Measurements from ENCODE around the gene FOXR1. TPM values are rescaled to one million over a fixed set of nuclear protein-coding genes. Genes with fewer than 3 reads are reported as not detected.

The FOXR1 gene
- total RNA-seq, 1 experiment from 2014 or later = not detected

DNA sequence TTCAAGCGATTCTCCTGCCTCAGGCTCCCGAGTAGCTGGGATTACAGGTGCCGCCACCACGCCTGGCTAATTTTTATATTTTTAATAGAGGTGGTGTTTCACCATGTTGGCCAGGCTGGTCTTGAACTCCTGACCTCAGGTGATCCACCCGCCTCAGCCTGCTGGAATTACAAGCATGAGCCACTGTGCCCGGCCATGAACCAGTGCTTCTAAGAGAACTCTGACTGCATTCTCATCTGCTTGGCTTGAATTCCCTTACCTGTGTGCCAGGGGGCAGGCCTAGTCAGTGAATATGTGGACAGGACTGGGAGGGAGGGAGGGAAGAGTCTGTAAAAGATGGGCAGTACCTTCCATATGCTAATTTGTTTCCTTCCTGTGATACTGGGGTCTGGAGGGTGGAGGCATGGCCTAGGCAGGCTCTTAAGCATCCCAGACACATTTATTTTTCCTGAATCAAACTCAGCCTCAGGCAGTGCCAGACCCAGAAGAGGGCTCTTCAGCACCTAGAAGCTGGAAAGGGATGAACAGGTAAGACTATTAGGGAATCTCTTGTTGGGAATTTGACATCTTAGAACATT, 40.0 kb downstream of the FOXR1 start:
- CTCF ChIA-PET = interaction anchor here (1.1 kb wide), 1 partner anchor 14 kb away, joined by 3 read pairs; the partner anchor contains the start of gene CENATAC
- POLR2A ChIA-PET = no interaction called here
- H3K27ac Mint-ChIP-seq = 0 out of 2 replicates have a peak overlapping the region, but pooled peaks have one; percentile 68
- H3K27me3 Mint-ChIP-seq (ENCODE audit: low read depth) = no peaks in the 10 kb centered on the region
- H3K4me3 Mint-ChIP-seq = no peak overlapping the region
- ATAC-seq (peak; percentile 41), DNase-seq (ENCODE audit: low spot score) (no peak)
- no peak for TF ChIP-seq ZNF232 (CRISPR knock-in tag; IDR thresholded peaks at IDR 0.05)
- no peak for TF ChIP-seq TCF7 (CRISPR knock-in tag; IDR thresholded peaks at IDR 0.05; ENCODE audit: low read depth)
- TF ChIP-seq, protein P1, sequence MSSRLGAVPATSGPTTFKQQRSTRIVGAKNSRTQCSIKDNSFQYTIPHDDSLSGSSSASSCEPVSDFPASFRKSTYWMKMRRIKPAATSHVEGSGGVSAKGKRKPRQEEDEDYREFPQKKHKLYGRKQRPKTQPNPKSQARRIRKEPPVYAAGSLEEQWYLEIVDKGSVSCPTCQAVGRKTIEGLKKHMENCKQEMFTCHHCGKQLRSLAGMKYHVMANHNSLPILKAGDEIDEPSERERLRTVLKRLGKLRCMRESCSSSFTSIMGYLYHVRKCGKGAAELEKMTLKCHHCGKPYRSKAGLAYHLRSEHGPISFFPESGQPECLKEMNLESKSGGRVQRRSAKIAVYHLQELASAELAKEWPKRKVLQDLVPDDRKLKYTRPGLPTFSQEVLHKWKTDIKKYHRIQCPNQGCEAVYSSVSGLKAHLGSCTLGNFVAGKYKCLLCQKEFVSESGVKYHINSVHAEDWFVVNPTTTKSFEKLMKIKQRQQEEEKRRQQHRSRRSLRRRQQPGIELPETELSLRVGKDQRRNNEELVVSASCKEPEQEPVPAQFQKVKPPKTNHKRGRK (CRISPR knock-in tag; IDR thresholded peaks at IDR 0.05; ENCODE audit: borderline replicate concordance) = no peak
- TF ChIP-seq, protein P2, sequence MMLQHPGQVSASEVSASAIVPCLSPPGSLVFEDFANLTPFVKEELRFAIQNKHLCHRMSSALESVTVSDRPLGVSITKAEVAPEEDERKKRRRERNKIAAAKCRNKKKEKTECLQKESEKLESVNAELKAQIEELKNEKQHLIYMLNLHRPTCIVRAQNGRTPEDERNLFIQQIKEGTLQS (CRISPR knock-in tag; conservative IDR thresholded peaks at IDR 0.05) = no peak
- TF ChIP-seq, protein P3, sequence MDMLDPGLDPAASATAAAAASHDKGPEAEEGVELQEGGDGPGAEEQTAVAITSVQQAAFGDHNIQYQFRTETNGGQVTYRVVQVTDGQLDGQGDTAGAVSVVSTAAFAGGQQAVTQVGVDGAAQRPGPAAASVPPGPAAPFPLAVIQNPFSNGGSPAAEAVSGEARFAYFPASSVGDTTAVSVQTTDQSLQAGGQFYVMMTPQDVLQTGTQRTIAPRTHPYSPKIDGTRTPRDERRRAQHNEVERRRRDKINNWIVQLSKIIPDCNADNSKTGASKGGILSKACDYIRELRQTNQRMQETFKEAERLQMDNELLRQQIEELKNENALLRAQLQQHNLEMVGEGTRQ (CRISPR knock-in tag; IDR thresholded peaks at IDR 0.05) = no peak
- TF ChIP-seq, protein P4, sequence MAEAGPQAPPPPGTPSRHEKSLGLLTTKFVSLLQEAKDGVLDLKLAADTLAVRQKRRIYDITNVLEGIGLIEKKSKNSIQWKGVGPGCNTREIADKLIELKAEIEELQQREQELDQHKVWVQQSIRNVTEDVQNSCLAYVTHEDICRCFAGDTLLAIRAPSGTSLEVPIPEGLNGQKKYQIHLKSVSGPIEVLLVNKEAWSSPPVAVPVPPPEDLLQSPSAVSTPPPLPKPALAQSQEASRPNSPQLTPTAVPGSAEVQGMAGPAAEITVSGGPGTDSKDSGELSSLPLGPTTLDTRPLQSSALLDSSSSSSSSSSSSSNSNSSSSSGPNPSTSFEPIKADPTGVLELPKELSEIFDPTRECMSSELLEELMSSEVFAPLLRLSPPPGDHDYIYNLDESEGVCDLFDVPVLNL (CRISPR knock-in tag; IDR thresholded peaks at IDR 0.05; ENCODE audit: borderline replicate concordance, low read depth) = no peak
- TF ChIP-seq SMAD3 (CRISPR knock-in tag; IDR thresholded peaks at IDR 0.05; ENCODE audit: borderline replicate concordance) = no peak
- TF ChIP-seq, protein P5, sequence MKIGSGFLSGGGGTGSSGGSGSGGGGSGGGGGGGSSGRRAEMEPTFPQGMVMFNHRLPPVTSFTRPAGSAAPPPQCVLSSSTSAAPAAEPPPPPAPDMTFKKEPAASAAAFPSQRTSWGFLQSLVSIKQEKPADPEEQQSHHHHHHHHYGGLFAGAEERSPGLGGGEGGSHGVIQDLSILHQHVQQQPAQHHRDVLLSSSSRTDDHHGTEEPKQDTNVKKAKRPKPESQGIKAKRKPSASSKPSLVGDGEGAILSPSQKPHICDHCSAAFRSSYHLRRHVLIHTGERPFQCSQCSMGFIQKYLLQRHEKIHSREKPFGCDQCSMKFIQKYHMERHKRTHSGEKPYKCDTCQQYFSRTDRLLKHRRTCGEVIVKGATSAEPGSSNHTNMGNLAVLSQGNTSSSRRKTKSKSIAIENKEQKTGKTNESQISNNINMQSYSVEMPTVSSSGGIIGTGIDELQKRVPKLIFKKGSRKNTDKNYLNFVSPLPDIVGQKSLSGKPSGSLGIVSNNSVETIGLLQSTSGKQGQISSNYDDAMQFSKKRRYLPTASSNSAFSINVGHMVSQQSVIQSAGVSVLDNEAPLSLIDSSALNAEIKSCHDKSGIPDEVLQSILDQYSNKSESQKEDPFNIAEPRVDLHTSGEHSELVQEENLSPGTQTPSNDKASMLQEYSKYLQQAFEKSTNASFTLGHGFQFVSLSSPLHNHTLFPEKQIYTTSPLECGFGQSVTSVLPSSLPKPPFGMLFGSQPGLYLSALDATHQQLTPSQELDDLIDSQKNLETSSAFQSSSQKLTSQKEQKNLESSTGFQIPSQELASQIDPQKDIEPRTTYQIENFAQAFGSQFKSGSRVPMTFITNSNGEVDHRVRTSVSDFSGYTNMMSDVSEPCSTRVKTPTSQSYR (CRISPR knock-in tag; IDR thresholded peaks at IDR 0.05) = no peak
- no peak for TF ChIP-seq EMX1 (CRISPR knock-in tag; IDR thresholded peaks at IDR 0.05)
- no peak for TF ChIP-seq SMAD4 (CRISPR knock-in tag; IDR thresholded peaks at IDR 0.05)
- peaks cover 1% of the 10 kb centered on the region; the same call in 1 of the 2 replicates for H3K4me1 Mint-ChIP-seq
- H3K9me3 Mint-ChIP-seq = no peaks in the 10 kb centered on the region
- H3K36me3 Mint-ChIP-seq = peaks cover 64% of the 10 kb centered on the region

DNA sequence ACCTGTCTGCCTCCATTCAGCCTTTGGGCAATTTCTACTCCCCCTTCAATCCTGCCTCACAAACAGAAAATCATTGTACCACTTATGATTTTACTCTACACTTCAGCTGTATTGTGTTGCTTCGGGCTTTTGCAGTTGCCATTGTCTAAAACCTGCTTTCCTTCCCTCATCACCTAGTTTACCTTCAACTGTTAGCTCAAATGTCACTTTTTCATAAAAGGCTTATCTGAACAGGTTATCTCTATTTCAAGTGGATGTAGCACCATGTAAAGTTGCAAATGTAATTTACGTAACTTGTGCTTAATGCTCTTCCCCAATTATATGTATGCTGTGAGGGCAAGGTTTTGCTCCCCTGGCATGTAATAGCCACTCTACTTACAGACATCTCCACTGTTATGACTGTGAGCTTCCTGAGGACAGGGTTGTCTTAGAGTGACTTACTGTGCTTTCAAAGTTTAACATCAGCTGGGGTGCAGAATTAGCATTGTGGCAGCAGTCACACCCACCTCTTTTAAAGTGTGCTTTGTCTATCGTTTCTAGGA, 41.1 kb downstream of the FOXR1 start:
- TF ChIP-seq NFATC4 (CRISPR knock-in tag; IDR thresholded peaks at IDR 0.05) (peak; percentile 13; the same call in 1 of the 2 replicates), RORB (CRISPR knock-in tag; IDR thresholded peaks at IDR 0.05) (no peak)
- ChIA-PET POLR2A (interaction anchor here (0.6 kb wide), 1 partner anchor 20 kb away, joined by 6 read pairs; no protein-coding TSS in a partner anchor), CTCF (interaction anchor here (1.5 kb wide), 1 partner anchor 15 kb away, joined by 6 read pairs; no protein-coding TSS in a partner anchor)
- no peak for ATAC-seq
- no peaks in the 10 kb centered on the region for H3K9me3 Mint-ChIP-seq
- H3K4me3 Mint-ChIP-seq = no peak overlapping the region
- H3K27ac Mint-ChIP-seq = 0 out of 2 replicates have a peak overlapping the region, but pooled peaks have one; percentile 75
- peaks cover 10% of the 10 kb centered on the region; the same call in 1 of the 2 replicates for H3K4me1 Mint-ChIP-seq
- DNase-seq (ENCODE audit: low spot score) = no peak
- peaks cover 68% of the 10 kb centered on the region for H3K36me3 Mint-ChIP-seq
- H3K27me3 Mint-ChIP-seq (ENCODE audit: low read depth) = no peaks in the 10 kb centered on the region

Data from WTC11 (cell line).